ENCODE measurements around the gene CHD5.

GRCh38 chr1:6225651-6226050, 45.5 kb upstream of the CHD5 start:
- TF ChIP-seq EZH2phosphoT487 (IDR thresholded peaks at IDR 0.05; ENCODE audit: borderline replicate concordance), result no peak
- TF ChIP-seq CTCF (IDR thresholded peaks at IDR 0.05 in 2 of 3, conservative IDR thresholded peaks at IDR 0.05 in 1 of 3; ENCODE audit: borderline replicate concordance in 1 of 3, insufficient read depth in 1 of 3, low read depth in 2 of 3, low read length in 2 of 3), result no peak
- TF ChIP-seq EZH2 (IDR thresholded peaks at IDR 0.05), result no peak
- TF ChIP-seq POLR2A (IDR thresholded peaks at IDR 0.05; ENCODE audit: borderline replicate concordance, extremely low read depth, insufficient read depth, insufficient read length), result no peak
- TF ChIP-seq SP1 (IDR thresholded peaks at IDR 0.05; ENCODE audit: low read depth), result no peak
- TF ChIP-seq RAD21 (IDR thresholded peaks at IDR 0.05; ENCODE audit: low read depth), result no peak
- no peak for TF ChIP-seq EGR1 (IDR thresholded peaks at IDR 0.05; ENCODE audit: low read depth)
- TF ChIP-seq MAX (IDR thresholded peaks at IDR 0.05), result no peak
